ENCODE measurements around the gene SLC9B1.
"Not testable (repeated sequence)": the region's sequence is repeated elsewhere in the genome, so short reads cannot be mapped to it uniquely, and the experiment has no call there.

DNA sequence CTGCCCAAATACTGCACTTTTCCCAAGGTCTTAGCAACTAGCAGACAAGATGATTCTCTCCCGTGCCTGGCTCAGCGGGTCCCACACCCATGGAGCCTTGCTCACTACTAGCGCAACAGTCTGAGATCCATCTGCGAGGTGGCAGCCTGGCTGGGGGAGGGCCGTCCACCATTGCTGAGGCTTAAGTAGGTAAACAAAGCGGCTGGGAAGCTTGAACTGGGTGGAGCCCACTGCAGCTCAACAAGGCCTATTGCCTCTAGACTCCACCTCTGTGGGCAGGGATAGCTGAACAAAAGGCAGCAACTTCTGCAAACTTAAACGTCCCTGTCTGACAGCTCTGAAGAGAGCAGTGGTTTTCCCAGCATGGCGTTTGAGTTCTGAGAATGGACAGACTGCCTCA lies 99.8 kb downstream of the SLC9B1 start:
- TF ChIP-seq, protein P1, sequence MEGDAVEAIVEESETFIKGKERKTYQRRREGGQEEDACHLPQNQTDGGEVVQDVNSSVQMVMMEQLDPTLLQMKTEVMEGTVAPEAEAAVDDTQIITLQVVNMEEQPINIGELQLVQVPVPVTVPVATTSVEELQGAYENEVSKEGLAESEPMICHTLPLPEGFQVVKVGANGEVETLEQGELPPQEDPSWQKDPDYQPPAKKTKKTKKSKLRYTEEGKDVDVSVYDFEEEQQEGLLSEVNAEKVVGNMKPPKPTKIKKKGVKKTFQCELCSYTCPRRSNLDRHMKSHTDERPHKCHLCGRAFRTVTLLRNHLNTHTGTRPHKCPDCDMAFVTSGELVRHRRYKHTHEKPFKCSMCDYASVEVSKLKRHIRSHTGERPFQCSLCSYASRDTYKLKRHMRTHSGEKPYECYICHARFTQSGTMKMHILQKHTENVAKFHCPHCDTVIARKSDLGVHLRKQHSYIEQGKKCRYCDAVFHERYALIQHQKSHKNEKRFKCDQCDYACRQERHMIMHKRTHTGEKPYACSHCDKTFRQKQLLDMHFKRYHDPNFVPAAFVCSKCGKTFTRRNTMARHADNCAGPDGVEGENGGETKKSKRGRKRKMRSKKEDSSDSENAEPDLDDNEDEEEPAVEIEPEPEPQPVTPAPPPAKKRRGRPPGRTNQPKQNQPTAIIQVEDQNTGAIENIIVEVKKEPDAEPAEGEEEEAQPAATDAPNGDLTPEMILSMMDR (tag by site-specific recombination; IDR thresholded peaks at IDR 0.05) = not testable (repeated sequence)
- TF ChIP-seq ZFP37 (tag by site-specific recombination; IDR thresholded peaks at IDR 0.05); ZSCAN23 (tag by site-specific recombination; IDR thresholded peaks at IDR 0.05); ZNF335 (tag by site-specific recombination; conservative IDR thresholded peaks at IDR 0.05); ZNF274 (IDR thresholded peaks at IDR 0.05; ENCODE audit: low read length); ZNF274 (tag by site-specific recombination; IDR thresholded peaks at IDR 0.05; ENCODE audit: borderline replicate concordance); ZBTB21 (tag by site-specific recombination; IDR thresholded peaks at IDR 0.05); TCF7L2 (IDR thresholded peaks at IDR 0.05; ENCODE audit: borderline replicate concordance, low read depth, low read length): not testable (repeated sequence)
- TF ChIP-seq, protein P2, sequence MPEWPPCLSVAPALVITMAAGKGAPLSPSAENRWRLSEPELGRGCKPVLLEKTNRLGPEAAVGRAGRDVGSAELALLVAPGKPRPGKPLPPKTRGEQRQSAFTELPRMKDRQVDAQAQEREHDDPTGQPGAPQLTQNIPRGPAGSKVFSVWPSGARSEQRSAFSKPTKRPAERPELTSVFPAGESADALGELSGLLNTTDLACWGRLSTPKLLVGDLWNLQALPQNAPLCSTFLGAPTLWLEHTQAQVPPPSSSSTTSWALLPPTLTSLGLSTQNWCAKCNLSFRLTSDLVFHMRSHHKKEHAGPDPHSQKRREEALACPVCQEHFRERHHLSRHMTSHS (tag by site-specific recombination; IDR thresholded peaks at IDR 0.05) = not testable (repeated sequence)
- TF ChIP-seq, protein P3, sequence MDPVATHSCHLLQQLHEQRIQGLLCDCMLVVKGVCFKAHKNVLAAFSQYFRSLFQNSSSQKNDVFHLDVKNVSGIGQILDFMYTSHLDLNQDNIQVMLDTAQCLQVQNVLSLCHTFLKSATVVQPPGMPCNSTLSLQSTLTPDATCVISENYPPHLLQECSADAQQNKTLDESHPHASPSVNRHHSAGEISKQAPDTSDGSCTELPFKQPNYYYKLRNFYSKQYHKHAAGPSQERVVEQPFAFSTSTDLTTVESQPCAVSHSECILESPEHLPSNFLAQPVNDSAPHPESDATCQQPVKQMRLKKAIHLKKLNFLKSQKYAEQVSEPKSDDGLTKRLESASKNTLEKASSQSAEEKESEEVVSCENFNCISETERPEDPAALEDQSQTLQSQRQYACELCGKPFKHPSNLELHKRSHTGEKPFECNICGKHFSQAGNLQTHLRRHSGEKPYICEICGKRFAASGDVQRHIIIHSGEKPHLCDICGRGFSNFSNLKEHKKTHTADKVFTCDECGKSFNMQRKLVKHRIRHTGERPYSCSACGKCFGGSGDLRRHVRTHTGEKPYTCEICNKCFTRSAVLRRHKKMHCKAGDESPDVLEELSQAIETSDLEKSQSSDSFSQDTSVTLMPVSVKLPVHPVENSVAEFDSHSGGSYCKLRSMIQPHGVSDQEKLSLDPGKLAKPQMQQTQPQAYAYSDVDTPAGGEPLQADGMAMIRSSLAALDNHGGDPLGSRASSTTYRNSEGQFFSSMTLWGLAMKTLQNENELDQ (tag by site-specific recombination; IDR thresholded peaks at IDR 0.05; ENCODE audit: low read depth) = not testable (repeated sequence)
- TF ChIP-seq, protein P4, sequence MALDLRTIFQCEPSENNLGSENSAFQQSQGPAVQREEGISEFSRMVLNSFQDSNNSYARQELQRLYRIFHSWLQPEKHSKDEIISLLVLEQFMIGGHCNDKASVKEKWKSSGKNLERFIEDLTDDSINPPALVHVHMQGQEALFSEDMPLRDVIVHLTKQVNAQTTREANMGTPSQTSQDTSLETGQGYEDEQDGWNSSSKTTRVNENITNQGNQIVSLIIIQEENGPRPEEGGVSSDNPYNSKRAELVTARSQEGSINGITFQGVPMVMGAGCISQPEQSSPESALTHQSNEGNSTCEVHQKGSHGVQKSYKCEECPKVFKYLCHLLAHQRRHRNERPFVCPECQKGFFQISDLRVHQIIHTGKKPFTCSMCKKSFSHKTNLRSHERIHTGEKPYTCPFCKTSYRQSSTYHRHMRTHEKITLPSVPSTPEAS (tag by site-specific recombination; IDR thresholded peaks at IDR 0.05) = not testable (repeated sequence)
- TF ChIP-seq, protein P5, sequence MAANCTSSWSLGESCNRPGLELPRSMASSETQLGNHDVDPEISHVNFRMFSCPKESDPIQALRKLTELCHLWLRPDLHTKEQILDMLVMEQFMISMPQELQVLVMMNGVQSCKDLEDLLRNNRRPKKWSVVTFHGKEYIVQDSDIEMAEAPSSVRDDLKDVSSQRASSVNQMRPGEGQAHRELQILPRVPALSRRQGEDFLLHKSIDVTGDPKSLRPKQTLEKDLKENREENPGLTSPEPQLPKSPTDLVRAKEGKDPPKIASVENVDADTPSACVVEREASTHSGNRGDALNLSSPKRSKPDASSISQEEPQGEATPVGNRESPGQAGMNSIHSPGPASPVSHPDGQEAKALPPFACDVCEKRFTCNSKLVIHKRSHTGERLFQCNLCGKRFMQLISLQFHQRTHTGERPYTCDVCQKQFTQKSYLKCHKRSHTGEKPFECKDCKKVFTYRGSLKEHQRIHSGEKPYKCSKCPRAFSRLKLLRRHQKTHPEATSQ (tag by site-specific recombination; IDR thresholded peaks at IDR 0.05) = not testable (repeated sequence)

All from HEK293 (cell line).